T-cell (primary cell): ENCODE measurements around the gene AGMO. TPM values are rescaled to one million over a fixed set of nuclear protein-coding genes. Genes with fewer than 3 reads are reported as not detected.

ENCODE experiments used
- ATAC-seq, 4 experiments: fragments of 200-7000 bp in 3 of 4; fragments of 150-1000 bp in 1 of 4; cut with Tn5 transposase; replicated peaks in 1 of 4; 1 replicate in 3 of 4; 2 replicates in 1 of 4; pipeline ENCODE4 v1.10.0; 2021; ENCODE audit warnings: moderate library complexity in 3 of 4, mild to moderate bottlenecking in 2 of 4, moderate number of reproducible peaks in 1 of 4
- CTCF ChIA-PET, 2 donors: fragments of 300-600 bp; sonication (Branson Sonifier 250); formaldehyde crosslinking; loops; one replicate each; lab custom pipeline; 2022; ENCODE audit warnings: antibody characterized with exemption in 2 of 2; lab: Charles Lee
- POLR2A ChIA-PET, 2 donors: fragments of 300-600 bp; sonication (Branson Sonifier 250); formaldehyde crosslinking; loops; one replicate each; lab custom pipeline; 2022; ENCODE audit warnings: antibody characterized with exemption in 2 of 2; lab: Charles Lee
- DNase-seq, 35 experiments: peaks; one replicate each; pipeline versions ENCODE4 v3.0.0 to v3.0.0-alpha.2; 2013 to 2023
- H3K27ac ChIP-seq: one replicate; pipeline ENCODE4 v1.5.1; 2013; ENCODE audit warnings: low read length
- H3K27me3 ChIP-seq, 2 experiments: replicated peaks in 1 of 2; 1 replicate in 1 of 2; 2 replicates in 1 of 2; pipeline versions ENCODE4 v1.6.1 to v1.7.0; 2013; ENCODE audit warnings: low read length in 1 of 2, mixed read lengths in 1 of 2; ENCODE audit not compliant: control insufficient read depth in 2 of 2, insufficient read depth in 2 of 2; ENCODE audit errors: extremely low read depth in 1 of 2
- H3K36me3 ChIP-seq, 2 donors: 1 replicate in 1 of 2; 2 replicates in 1 of 2; pipeline versions ENCODE4 v1.6.1 to v1.7.0; 2013; ENCODE audit warnings: low read length in 1 of 2; ENCODE audit not compliant: control insufficient read depth in 2 of 2, insufficient read depth in 1 of 2; ENCODE audit errors: extremely low read depth in 1 of 2
- H3K4me1 ChIP-seq, 2 experiments: 1 replicate in 1 of 2; 2 replicates in 1 of 2; pipeline versions ENCODE4 v1.6.1 to v1.7.0; 2013; ENCODE audit warnings: low read length in 2 of 2, mixed read lengths in 1 of 2; ENCODE audit not compliant: insufficient read depth in 2 of 2, control insufficient read depth in 1 of 2; ENCODE audit errors: extremely low read depth in 1 of 2
- H3K4me3 ChIP-seq, 2 donors: 1 replicate in 1 of 2; 2 replicates in 1 of 2; pipeline versions ENCODE4 v1.5.1 to v1.7.0; 2013; ENCODE audit warnings: mild to moderate bottlenecking in 2 of 2, low read length in 1 of 2, moderate library complexity in 1 of 2; ENCODE audit not compliant: control insufficient read depth in 1 of 2; ENCODE audit errors: extremely low read depth in 1 of 2
- H3K9me3 ChIP-seq: 2 replicates; pipeline ENCODE4 v1.7.0; 2013
- H3K27ac Mint-ChIP-seq, 2 donors: one replicate each; pipeline ENCODE4 v1.8.0; 2020 to 2021; ENCODE audit warnings: mild to moderate bottlenecking in 2 of 2, mixed read lengths in 2 of 2
- H3K27me3 Mint-ChIP-seq, 2 donors: one replicate each; pipeline ENCODE4 v1.8.0; 2021 to 2022; ENCODE audit warnings: mixed read lengths in 2 of 2
- H3K36me3 Mint-ChIP-seq: one replicate; pipeline ENCODE4 v1.8.0; 2021; ENCODE audit warnings: mixed read lengths
- H3K4me1 Mint-ChIP-seq, 3 donors: one replicate each; pipeline ENCODE4 v1.8.0; 2020 to 2022; ENCODE audit warnings: mixed read lengths in 3 of 3, mild to moderate bottlenecking in 1 of 3
- H3K4me3 Mint-ChIP-seq, 3 donors: one replicate each; pipeline ENCODE4 v1.8.0; 2020 to 2022; ENCODE audit warnings: mild to moderate bottlenecking in 3 of 3, mixed read lengths in 3 of 3, moderate library complexity in 3 of 3
- H3K9me3 Mint-ChIP-seq, 3 donors: one replicate each; pipeline ENCODE4 v1.8.0; 2020 to 2022; ENCODE audit warnings: mixed read lengths in 3 of 3
- whole genome bisulfite sequencing: methylation state at CpG from one replicate; pipeline ENCODE4 v1.1.5; 2013; ENCODE audit warnings: missing lambda C conversion rate; ENCODE audit not compliant: insufficient coverage; 5-methylcytosine and 5-hydroxymethylcytosine counted together
- total RNA-seq, 35 experiments: library from RNA in 6 of 35; stranded (reverse) in 6 of 35; fragments of 120-200 nt in 1 of 35; gene quantifications; one replicate each; pipeline versions ENCODE4 v1.2.1 to v1.2.4 and lab custom pipeline; 2013 to 2026

AGMO gene
- total RNA-seq, 5 donors from 2014 or later (not counting 1 experiment from before 2014, with no cell fraction given) = not detected

DNA sequence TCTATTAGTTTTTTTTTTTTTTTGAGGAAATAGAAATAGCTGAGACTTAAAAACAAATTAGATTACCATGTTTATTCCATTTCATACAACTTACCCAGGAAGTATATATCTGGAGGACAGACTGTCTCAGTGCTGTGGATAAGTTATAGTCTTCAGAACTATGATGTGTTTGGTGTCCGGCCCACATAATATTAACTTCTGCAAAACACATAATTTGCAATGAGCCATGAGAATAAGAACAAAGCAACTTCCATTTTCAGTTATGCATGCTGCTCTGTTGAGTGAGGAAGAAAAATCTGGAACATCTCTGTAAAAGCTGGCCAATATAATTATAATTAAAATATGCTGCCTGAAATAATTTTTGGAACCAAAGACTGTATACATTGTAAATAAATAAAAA is 130.9 kb downstream of the AGMO start:
- no peak for DNase-seq
- no peaks in the 10 kb centered on the region for H3K4me1 ChIP-seq
- Mint-ChIP-seq H3K27ac (no peak overlapping the region), H3K36me3 (no peaks in the 10 kb centered on the region), H3K27me3 (no peaks in the 10 kb centered on the region), H3K9me3 (peaks cover 3 to 6% (median 4%) of the 10 kb centered on the region in 3 donors), H3K4me3 (no peak overlapping the region), H3K4me1 (no peaks in the 10 kb centered on the region)
- no CpG with 5 or more reads among the region's 1 CpG for WGBS
- POLR2A ChIA-PET = no interaction called here
- H3K36me3 ChIP-seq = no peaks in the 10 kb centered on the region
- no peaks in the 10 kb centered on the region for H3K9me3 ChIP-seq
- H3K27me3 ChIP-seq = no peaks in the 10 kb centered on the region
- no peak for ATAC-seq
- H3K4me3 ChIP-seq = no peak overlapping the region
- CTCF ChIA-PET = no interaction called here
- H3K27ac ChIP-seq = no peak overlapping the region

DNA sequence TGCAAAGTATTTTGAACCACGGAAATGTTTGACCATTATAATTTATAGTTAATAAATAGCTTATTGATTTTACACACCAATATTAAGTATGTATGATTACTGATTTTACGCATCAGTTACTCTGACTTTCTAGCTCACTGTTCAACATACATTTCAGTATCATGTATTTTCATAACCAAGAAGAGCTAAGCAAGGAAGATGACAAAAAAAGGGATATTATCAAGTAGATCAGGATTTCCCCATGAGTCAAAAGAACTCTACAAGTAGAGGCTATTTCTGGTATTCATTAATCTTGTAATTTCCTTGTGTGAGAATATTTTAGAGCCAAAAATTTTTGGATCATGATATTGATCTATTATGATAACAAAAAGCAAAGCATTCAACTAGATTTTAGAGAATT is 131.6 kb downstream of the AGMO start:
- Histone ChIP-seq H3K4me3 (no peak overlapping the region), H3K27ac (no peak overlapping the region), H3K4me1 (no peaks in the 10 kb centered on the region), H3K27me3 (no peaks in the 10 kb centered on the region), H3K36me3 (no peaks in the 10 kb centered on the region), H3K9me3 (no peaks in the 10 kb centered on the region)
- ChIA-PET CTCF (no interaction called here), POLR2A (no interaction called here)
- Mint-ChIP-seq H3K27me3 (no peaks in the 10 kb centered on the region), H3K4me1 (no peaks in the 10 kb centered on the region), H3K9me3 (peaks cover 0 to 6% (median 4%) of the 10 kb centered on the region in 3 donors), H3K36me3 (no peaks in the 10 kb centered on the region), H3K27ac (no peak overlapping the region), H3K4me3 (no peak overlapping the region)
- WGBS = no CpG with 5 or more reads among the region's 2 CpGs
- DNase-seq (no peak), ATAC-seq (no peak)

DNA sequence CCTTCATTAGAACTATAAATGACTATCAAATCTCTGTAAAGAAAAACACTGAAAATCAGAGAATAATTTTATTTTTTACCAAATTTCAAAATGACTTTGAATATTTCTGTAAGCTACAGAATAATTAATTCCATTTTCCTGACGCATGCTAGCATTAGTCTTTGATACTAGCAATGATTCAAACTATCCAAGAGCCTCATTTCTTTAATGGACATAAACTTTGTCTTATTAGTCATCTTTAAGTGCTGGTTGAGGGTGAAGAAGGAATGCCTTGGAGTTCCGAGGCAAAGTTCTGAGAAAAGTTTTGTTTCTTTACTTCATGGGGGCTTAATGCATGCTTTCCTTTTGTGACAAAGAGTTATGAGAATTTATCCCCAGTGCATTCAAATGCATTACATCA is 137.3 kb downstream of the AGMO start:
- no peak overlapping the region for H3K27ac Mint-ChIP-seq
- no peaks in the 10 kb centered on the region for H3K36me3 ChIP-seq
- H3K4me3 Mint-ChIP-seq = no peak overlapping the region
- H3K4me1 Mint-ChIP-seq = no peaks in the 10 kb centered on the region
- H3K27me3 Mint-ChIP-seq = no peaks in the 10 kb centered on the region
- ATAC-seq = no peak
- no peaks in the 10 kb centered on the region for H3K9me3 ChIP-seq
- H3K4me1 ChIP-seq = no peaks in the 10 kb centered on the region
- no peak overlapping the region for H3K27ac ChIP-seq
- H3K36me3 Mint-ChIP-seq = no peaks in the 10 kb centered on the region
- no peaks in the 10 kb centered on the region for H3K27me3 ChIP-seq
- ChIA-PET POLR2A (no interaction called here), CTCF (no interaction called here)
- no peak overlapping the region for H3K4me3 ChIP-seq
- H3K9me3 Mint-ChIP-seq = peaks cover 20 to 26% (median 23%) of the 10 kb centered on the region in 3 donors
- DNase-seq = no peak
- WGBS = no CpG with 5 or more reads among the region's 2 CpGs

DNA sequence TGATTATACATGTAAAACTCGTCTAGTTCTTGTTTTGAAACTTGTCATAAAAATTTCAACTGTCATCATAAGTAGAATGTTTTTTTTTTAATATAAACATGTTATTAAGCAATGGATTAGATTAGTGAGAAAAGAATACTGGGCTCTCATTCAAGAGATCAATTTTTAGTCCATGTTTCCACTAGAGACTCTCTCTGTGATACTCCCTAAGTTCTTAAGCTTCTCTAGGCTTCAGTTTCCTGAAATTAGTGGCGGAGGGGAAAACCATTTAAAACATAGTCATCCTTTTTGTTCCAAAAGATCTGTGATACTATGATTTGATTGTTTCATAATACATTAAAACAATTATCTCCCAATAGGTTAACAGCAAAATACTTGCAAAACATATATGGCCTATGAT is 142.2 kb downstream of the AGMO start:
- CTCF ChIA-PET = no interaction called here
- Histone ChIP-seq H3K27me3 (no peaks in the 10 kb centered on the region), H3K27ac (no peak overlapping the region), H3K4me3 (no peak overlapping the region), H3K9me3 (no peaks in the 10 kb centered on the region), H3K36me3 (no peaks in the 10 kb centered on the region), H3K4me1 (no peaks in the 10 kb centered on the region)
- DNase-seq (no peak), ATAC-seq (no peak)
- H3K27me3 Mint-ChIP-seq = no peaks in the 10 kb centered on the region
- POLR2A ChIA-PET = no interaction called here
- no peak overlapping the region for H3K4me3 Mint-ChIP-seq
- WGBS = no CpG with 5 or more reads among the region's 2 CpGs
- no peaks in the 10 kb centered on the region for H3K36me3 Mint-ChIP-seq
- peaks cover 23 to 26% (median 24%) of the 10 kb centered on the region in 3 donors for H3K9me3 Mint-ChIP-seq
- H3K4me1 Mint-ChIP-seq = no peaks in the 10 kb centered on the region
- H3K27ac Mint-ChIP-seq = no peak overlapping the region

DNA sequence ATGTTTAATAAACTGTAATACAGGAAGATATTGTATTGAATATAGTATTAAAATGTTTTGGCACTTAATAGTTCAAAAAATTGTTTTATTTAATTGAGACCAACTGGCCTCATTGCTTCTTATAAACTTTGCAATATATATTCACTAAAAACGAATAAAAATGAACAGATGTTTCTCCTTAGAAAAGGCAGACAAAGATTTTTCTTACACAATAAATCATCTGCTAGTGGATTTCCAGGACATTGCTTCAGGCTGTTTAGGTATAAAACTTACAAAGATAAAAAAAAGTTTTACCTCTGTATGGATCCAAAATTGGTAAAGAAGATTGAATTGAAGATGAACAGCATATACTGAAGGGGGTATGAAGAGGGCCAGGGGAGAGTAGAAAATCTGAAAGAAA is 143.6 kb downstream of the AGMO start:
- H3K27ac ChIP-seq = no peak overlapping the region
- ATAC-seq = no peak
- WGBS = no CpG with 5 or more reads among the region's 1 CpG
- POLR2A ChIA-PET = no interaction called here
- no peaks in the 10 kb centered on the region for H3K36me3 ChIP-seq
- Mint-ChIP-seq H3K36me3 (no peaks in the 10 kb centered on the region), H3K9me3 (peaks cover 21 to 26% (median 24%) of the 10 kb centered on the region in 3 donors), H3K4me3 (no peak overlapping the region), H3K4me1 (no peaks in the 10 kb centered on the region), H3K27me3 (no peaks in the 10 kb centered on the region), H3K27ac (no peak overlapping the region)
- no peaks in the 10 kb centered on the region for H3K9me3 ChIP-seq
- no peaks in the 10 kb centered on the region for H3K4me1 ChIP-seq
- H3K4me3 ChIP-seq = no peak overlapping the region
- CTCF ChIA-PET = no interaction called here
- H3K27me3 ChIP-seq = no peaks in the 10 kb centered on the region
- no peak for DNase-seq

DNA sequence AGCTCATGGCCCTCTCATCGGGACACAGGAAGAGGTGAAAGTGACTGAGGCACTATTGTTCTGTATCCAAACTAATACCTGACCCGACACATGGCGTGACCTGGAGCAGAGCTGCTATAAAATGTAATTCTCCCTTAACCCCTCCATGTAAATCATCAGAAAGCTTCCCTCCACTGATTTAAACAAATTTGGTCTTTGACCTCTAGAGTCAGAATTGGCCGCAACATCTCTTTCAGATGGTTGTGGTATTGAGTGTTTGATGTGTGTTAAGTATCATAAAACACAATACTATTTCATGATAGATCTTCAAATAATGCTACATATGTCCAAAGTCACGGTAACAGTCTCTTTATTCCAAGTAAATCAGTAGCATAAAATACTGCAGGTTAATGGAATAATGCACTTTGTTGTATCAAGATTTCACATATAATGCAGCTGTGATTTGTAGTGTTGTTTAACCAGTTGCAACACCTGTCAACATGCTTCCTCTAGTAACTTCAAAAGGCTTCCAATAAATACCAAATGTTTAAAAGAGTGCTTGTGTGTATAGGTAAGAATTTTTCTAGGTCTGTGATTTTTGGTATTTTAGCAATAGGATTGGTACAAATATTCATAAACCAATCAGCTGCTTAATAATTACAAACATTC is 144.3 kb downstream of the AGMO start:
- H3K36me3 Mint-ChIP-seq = no peaks in the 10 kb centered on the region
- DNase-seq = no peak
- ChIA-PET CTCF (no interaction called here), POLR2A (no interaction called here)
- Histone ChIP-seq H3K36me3 (no peaks in the 10 kb centered on the region), H3K9me3 (no peaks in the 10 kb centered on the region), H3K4me1 (no peaks in the 10 kb centered on the region), H3K4me3 (no peak overlapping the region), H3K27me3 (no peaks in the 10 kb centered on the region), H3K27ac (no peak overlapping the region)
- H3K27me3 Mint-ChIP-seq = no peaks in the 10 kb centered on the region
- no peak overlapping the region for H3K4me3 Mint-ChIP-seq
- H3K27ac Mint-ChIP-seq = no peak overlapping the region
- no peak for ATAC-seq
- peaks cover 22 to 23% (median 22%) of the 10 kb centered on the region in 3 donors for H3K9me3 Mint-ChIP-seq
- WGBS = 100% methylated on average over 1 of the region's 5 CpGs
- no peaks in the 10 kb centered on the region for H3K4me1 Mint-ChIP-seq

DNA sequence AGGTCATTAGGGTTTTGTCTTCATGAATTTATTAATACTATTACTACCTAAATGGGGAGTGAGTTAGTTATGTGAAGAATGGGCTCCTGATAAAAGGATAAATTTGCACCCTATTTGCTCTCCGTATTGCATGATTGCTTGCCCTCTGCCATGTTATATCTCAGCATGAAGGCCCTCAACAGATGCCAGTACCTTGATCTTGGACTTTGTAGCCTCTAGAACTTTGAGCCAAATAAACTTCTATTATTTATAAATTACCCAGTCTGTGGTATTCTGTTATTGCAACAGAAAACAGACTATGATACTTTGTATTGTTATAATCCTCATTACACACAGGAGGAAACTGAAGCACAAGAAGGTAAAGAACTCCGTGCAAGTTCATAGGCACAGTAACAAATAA is 150.8 kb downstream of the AGMO start:
- H3K27me3 Mint-ChIP-seq = no peaks in the 10 kb centered on the region
- H3K27ac Mint-ChIP-seq = no peak overlapping the region
- no peak for DNase-seq
- no peaks in the 10 kb centered on the region for H3K4me1 ChIP-seq
- ChIA-PET CTCF (no interaction called here), POLR2A (no interaction called here)
- WGBS = 80% methylated on average over 1 of the region's 2 CpGs
- H3K27ac ChIP-seq = no peak overlapping the region
- no peaks in the 10 kb centered on the region for H3K36me3 Mint-ChIP-seq
- peaks cover 5 to 16% (median 12%) of the 10 kb centered on the region in 3 donors for H3K9me3 Mint-ChIP-seq
- no peak overlapping the region for H3K4me3 Mint-ChIP-seq
- ATAC-seq = no peak
- H3K4me3 ChIP-seq = no peak overlapping the region
- no peaks in the 10 kb centered on the region for H3K27me3 ChIP-seq
- no peaks in the 10 kb centered on the region for H3K36me3 ChIP-seq
- H3K9me3 ChIP-seq = no peaks in the 10 kb centered on the region
- no peaks in the 10 kb centered on the region for H3K4me1 Mint-ChIP-seq
